ENCODE measurements around the gene UNC5B.
A peak's percentile ranks its signal among the peaks of the same experiment; 100 is the strongest.

The UNC5B gene

DNA sequence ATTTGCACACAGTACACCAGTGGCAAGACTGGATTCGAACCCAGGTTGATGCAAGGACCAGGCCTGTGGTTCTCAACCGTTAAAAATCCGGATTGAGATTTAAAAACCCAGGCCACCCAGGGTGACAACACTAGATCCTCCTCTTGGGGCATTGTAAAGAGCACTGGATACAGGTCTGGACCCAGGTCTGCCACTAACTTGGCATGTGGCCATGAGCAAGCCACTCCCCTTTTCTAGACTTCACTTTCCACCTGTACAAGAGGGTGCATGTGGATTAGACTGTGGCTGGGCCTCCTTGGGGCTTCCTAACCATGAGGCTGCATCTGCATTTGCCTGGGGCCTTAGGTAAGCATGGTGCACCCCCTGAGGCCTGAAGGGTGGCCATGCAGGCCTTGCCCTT lies 85.0 kb downstream of the UNC5B start:
- no peak for DNase-seq (ENCODE audit: low read depth)
- H3K4me3 ChIP-seq (ENCODE audit: low read depth, low read length): no peak overlapping the region
- TF ChIP-seq, protein P1, sequence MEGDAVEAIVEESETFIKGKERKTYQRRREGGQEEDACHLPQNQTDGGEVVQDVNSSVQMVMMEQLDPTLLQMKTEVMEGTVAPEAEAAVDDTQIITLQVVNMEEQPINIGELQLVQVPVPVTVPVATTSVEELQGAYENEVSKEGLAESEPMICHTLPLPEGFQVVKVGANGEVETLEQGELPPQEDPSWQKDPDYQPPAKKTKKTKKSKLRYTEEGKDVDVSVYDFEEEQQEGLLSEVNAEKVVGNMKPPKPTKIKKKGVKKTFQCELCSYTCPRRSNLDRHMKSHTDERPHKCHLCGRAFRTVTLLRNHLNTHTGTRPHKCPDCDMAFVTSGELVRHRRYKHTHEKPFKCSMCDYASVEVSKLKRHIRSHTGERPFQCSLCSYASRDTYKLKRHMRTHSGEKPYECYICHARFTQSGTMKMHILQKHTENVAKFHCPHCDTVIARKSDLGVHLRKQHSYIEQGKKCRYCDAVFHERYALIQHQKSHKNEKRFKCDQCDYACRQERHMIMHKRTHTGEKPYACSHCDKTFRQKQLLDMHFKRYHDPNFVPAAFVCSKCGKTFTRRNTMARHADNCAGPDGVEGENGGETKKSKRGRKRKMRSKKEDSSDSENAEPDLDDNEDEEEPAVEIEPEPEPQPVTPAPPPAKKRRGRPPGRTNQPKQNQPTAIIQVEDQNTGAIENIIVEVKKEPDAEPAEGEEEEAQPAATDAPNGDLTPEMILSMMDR (IDR thresholded peaks at IDR 0.05; ENCODE audit: control insufficient read depth, extremely low read depth, insufficient read depth): no peak

DNA sequence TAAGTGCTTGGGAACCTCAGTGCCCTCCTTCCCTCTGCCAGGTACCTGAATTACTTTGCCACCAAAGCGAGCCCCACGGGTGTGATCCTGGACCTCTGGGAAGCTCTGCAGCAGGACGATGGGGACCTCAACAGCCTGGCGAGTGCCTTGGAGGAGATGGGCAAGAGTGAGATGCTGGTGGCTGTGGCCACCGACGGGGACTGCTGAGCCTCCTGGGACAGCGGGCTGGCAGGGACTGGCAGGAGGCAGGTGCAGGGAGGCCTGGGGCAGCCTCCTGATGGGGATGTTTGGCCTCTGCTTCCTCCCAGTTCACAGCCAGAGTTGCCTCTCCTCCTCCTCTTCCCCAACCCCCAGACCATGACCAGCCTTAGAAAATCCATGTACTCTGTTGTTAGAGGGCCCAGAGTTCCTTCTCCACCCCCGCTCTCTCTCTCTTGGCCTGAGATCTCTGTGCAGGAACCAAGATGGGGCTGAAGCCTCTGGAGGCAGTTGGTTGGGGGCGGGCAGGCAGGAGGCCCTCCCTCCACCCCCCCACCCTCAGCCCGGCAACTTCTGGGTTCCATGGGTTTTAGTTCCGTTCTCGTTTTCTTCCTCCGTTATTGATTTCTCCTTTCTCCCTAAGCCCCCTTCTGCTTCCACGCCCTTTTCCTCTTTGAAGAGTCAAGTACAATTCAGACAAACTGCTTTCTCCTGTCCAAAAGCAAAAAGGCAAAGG lies 86.9 kb downstream of the UNC5B start:
- TF ChIP-seq, protein P1 (IDR thresholded peaks at IDR 0.05; ENCODE audit: control insufficient read depth, extremely low read depth, insufficient read depth): no peak
- DNase-seq (ENCODE audit: low read depth): no peak
- no peak overlapping the region for H3K4me3 ChIP-seq (ENCODE audit: low read depth, low read length)

DNA sequence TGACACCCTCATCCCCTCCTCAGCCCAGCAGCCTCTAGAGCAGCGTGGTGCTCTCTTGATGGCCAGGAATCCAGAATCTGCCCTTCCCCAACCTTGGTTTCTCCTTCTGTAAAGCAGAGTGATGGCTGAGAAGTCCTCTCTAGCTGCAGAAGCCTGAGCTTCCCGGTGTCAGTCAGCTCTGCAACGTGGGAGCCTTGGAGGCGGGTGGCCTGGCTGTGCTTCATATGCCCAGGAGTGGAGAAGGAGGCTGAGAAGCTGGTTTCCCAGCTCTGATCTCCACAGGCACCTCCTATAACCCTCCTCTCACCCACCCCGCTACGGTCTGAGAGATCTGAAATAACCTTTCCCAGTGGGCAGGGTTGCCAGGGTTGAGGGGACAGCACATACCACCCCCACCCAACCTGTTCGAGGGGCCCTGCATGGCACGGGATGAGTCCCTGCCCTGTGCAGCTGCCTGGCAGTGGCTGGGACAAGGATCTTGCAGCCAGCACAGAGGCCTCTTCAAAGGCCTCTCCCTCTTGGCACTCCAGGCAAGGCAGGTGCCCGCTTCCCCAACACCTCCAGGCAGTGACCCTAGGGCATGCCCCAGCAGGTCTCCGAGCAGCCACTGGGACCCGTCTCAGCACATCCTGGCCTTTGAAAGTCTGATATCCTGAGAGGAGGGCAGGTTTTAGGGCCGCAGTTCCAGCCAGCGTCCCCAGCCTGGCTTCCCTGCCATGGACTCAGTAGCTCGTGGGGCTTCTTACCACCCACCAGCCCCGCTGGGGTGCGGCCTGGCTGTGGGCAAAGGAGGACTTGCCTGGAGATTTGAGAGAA lies 88.4 kb downstream of the UNC5B start:
- DNase-seq (ENCODE audit: low read depth): no peak
- TF ChIP-seq, protein P1 (IDR thresholded peaks at IDR 0.05; ENCODE audit: control insufficient read depth, extremely low read depth, insufficient read depth): no peak
- no peak overlapping the region for H3K4me3 ChIP-seq (ENCODE audit: low read depth, low read length)

DNA sequence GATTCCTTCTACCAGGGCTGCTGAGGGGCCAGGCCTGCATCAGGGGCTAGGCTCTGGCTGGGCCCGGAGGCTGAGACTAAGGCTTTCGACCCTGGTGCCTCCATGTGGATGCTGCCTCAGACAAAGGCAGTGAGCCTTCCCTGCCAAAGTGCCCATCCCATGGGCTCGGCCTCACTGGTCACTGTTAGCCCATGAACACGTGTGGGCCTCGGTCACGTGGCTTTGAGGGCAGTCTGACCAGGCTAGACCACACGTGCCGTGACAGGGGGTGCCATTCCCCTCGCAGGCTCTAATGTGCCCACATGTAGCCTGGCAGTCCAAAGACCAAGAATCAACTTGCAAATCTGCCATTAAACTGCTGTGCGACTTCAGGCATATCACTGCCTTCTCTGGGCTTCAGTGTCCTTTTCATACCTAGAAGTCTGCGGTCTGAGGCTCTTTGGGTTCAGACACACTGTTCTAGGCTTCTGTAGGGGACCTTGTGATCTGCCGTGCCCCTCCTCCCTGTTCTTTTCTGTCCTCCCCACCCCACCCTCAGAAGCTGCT lies 89.1 kb downstream of the UNC5B start:
- TF ChIP-seq, protein P1 (IDR thresholded peaks at IDR 0.05; ENCODE audit: control insufficient read depth, extremely low read depth, insufficient read depth): no peak
- no peak for DNase-seq (ENCODE audit: low read depth)
- no peak overlapping the region for H3K4me3 ChIP-seq (ENCODE audit: low read depth, low read length)

DNA sequence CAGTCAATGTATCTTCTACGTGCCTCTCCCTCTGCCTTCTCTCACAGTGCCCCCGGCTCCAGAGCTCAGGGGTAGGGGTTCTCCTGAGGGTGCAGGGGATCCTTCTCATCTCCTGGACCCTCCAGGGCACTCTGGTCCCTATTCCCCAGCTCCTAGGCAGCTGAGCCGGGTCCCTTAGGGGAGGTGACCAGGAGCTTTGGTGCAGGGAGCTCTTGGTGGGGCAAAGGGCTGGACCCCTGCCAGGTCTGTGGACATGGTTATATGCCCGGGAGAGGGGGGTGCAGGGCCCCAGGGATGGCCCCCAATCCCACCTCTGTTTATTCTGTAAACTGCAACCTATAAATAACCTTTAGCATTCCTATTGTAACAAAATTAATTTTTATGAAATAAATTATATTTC lies 90.1 kb downstream of the UNC5B start:
- TF ChIP-seq, protein P1 (IDR thresholded peaks at IDR 0.05; ENCODE audit: control insufficient read depth, extremely low read depth, insufficient read depth): no peak
- H3K4me3 ChIP-seq (ENCODE audit: low read depth, low read length): no peak overlapping the region
- DNase-seq (ENCODE audit: low read depth): no peak

DNA sequence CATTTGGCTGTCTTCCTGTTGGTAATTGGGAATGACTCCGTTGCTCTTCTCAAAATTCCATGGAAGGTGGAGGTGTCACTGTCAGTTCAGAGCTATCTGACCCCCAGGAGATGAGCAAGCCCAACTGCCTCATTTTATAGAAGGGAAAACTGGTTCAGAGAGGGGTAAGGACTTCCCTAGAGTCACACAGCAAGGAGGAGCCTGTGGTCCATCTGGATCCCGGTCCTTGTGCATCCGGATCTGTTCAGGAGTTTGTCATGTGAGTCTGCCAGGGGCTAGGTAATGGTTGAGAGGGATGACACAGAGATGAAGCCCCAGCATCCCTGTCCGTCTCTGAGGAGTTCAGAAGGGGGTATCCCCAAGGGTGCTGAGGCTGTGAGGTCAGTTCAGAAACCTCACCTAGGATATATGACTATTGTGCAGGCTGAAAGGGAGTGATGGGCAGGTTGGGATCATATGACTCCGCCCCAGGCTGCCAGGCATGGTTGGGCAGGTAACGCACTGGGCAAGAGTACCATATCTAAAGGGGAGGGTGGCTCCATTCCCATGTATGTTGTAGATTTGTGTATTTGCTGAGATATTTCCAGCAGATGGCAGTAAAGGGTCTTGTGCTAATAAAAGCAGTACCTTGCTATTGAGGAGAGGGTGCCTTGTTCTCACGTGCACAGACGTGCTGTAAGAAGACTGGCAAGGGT lies 90.7 kb downstream of the UNC5B start:
- no peak overlapping the region for H3K4me3 ChIP-seq (ENCODE audit: low read depth, low read length)
- peak; percentile 53 for DNase-seq (ENCODE audit: low read depth)
- TF ChIP-seq, protein P1 (IDR thresholded peaks at IDR 0.05; ENCODE audit: control insufficient read depth, extremely low read depth, insufficient read depth): peak; percentile 65

All from LNCaP clone FGC (cell line).